Left renal pelvis (tissue), 4 donors: Measurements from ENCODE around the gene TMEM94. TPM values are rescaled to one million over a fixed set of nuclear protein-coding genes. Genes with fewer than 3 reads are reported as not detected.
"Not testable (repeated sequence)": the region's sequence is repeated elsewhere in the genome, so short reads cannot be mapped to it uniquely, and the experiment has no call there.

Experiments used
- DNase-seq, 4 donors: peaks; one replicate each; pipeline ENCODE4 v3.0.0-alpha.2; 2013; ENCODE audit warnings: low read depth in 4 of 4, low spot score in 3 of 4
- polyA plus RNA-seq, 4 donors: library from polyadenylated mRNA; unstranded; fragments of 120-200 nt; gene quantifications; one replicate each; pipeline ENCODE4 v1.2.1, GENCODE V29; 2013; ENCODE audit not compliant: insufficient read length in 4 of 4

The TMEM94 gene
- polyA plus RNA-seq, 4 donors, result 65.4 to 105 (median 88.2) TPM

- no peak for DNase-seq
Observed at GRCh38 chr17:75442168-75443103, 14.0 kb upstream of the TMEM94 start.

GRCh38 chr17:75445296-75445695 lies 11.1 kb upstream of the TMEM94 start:
- DNase-seq, result no peak

GRCh38 chr17:75445896-75446295 lies 10.5 kb upstream of the TMEM94 start:
- not testable (repeated sequence) for DNase-seq

- no peak for DNase-seq
Observed at GRCh38 chr17:75447951-75448856, 8.2 kb upstream of the TMEM94 start.

GRCh38 chr17:75450270-75450669 lies 6.2 kb upstream of the TMEM94 start:
- no peak for DNase-seq

- DNase-seq, result no peak
Observed at GRCh38 chr17:75454193-75454592, 2.2 kb upstream of the TMEM94 start.

GRCh38 chr17:75454672-75455071 lies 1.8 kb upstream of the TMEM94 start:
- not testable (repeated sequence) for DNase-seq

GRCh38 chr17:75456039-75456416 lies 407 bp upstream of the TMEM94 start:
- DNase-seq, result no peak

GRCh38 chr17:75457047-75457654 lies 716 bp downstream of the TMEM94 start:
- no peak for DNase-seq

GRCh38 chr17:75459246-75459589 lies 2.8 kb downstream of the TMEM94 start:
- DNase-seq, result no peak

GRCh38 chr17:75459590-75460267 lies 3.3 kb downstream of the TMEM94 start:
- no peak for DNase-seq

- DNase-seq, result no peak
Observed at GRCh38 chr17:75460295-75460694, 3.9 kb downstream of the TMEM94 start.

- DNase-seq, result no peak
Observed at GRCh38 chr17:75463603-75464002, 7.2 kb downstream of the TMEM94 start.

GRCh38 chr17:75465039-75465438 lies 8.6 kb downstream of the TMEM94 start:
- no peak for DNase-seq

- no peak for DNase-seq
Observed at GRCh38 chr17:75468291-75468754, 11.9 kb downstream of the TMEM94 start.

GRCh38 chr17:75468779-75469373 lies 12.4 kb downstream of the TMEM94 start:
- no peak for DNase-seq

- no peak for DNase-seq
Observed at GRCh38 chr17:75471207-75471606, 14.8 kb downstream of the TMEM94 start.

- no peak for DNase-seq
Observed at GRCh38 chr17:75472119-75472518, 15.7 kb downstream of the TMEM94 start.

- DNase-seq, result no peak
Observed at GRCh38 chr17:75473246-75473645, 16.8 kb downstream of the TMEM94 start.

- no peak for DNase-seq
Observed at GRCh38 chr17:75474736-75475135, 18.3 kb downstream of the TMEM94 start.
